ENCODE measurements around the gene NAA15.
"Not testable (repeated sequence)": the region's sequence is repeated elsewhere in the genome, so short reads cannot be mapped to it uniquely, and the experiment has no call there.

DNA sequence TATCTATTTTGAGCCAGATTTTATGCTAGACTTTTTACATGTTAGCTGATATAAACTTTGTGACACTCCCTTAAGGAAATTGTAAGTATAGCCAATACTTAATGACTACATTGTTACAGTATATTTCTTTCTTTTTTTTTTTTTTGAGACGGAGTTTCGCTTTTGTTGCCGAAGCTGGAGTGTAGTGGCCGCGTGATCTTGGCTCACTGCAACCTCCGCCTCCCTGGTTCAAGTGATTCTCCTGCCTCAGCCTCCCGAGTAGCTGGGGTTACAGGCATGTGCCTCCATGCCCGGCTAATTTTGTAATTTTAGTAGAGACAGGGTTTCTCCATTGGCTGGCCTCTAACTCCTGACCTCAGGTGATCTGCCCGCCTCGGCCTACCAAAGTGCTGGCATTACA is 12.1 kb downstream of the NAA15 start:
- not testable (repeated sequence) for TF ChIP-seq TAF1 (IDR thresholded peaks at IDR 0.05; ENCODE audit: borderline replicate concordance, low read depth, low read length); POLR2AphosphoS5 (IDR thresholded peaks at IDR 0.05; ENCODE audit: low read depth, low read length)
